Measurements from ENCODE around the gene METTL22.

The METTL22 gene

GRCh38 chr16:8665529-8665928 is 44.0 kb downstream of the METTL22 start:
- FAIRE-seq (no peak), DNase-seq (ENCODE audit: low spot score) (no peak)

- DNase-seq (ENCODE audit: low spot score), result no peak
- FAIRE-seq, result no peak
Measured at GRCh38 chr16:8667492-8667891, 46.0 kb downstream of the METTL22 start.

- FAIRE-seq (no peak), DNase-seq (ENCODE audit: low spot score) (no peak)
Measured at GRCh38 chr16:8668113-8668512, 46.6 kb downstream of the METTL22 start.

- no peak for FAIRE-seq
- no peak for DNase-seq (ENCODE audit: low spot score)
Measured at GRCh38 chr16:8669481-8669880, 48.0 kb downstream of the METTL22 start.

GRCh38 chr16:8670014-8670560 is 48.6 kb downstream of the METTL22 start:
- no peak for FAIRE-seq

GRCh38 chr16:8673611-8674412 is 52.3 kb downstream of the METTL22 start:
- no peak for DNase-seq (ENCODE audit: low spot score)
- FAIRE-seq, result no peak

More at GRCh38 chr16:8670014-8670560, 48.6 kb downstream of the METTL22 start:
- DNase-seq (ENCODE audit: low spot score), result no peak

DNA sequence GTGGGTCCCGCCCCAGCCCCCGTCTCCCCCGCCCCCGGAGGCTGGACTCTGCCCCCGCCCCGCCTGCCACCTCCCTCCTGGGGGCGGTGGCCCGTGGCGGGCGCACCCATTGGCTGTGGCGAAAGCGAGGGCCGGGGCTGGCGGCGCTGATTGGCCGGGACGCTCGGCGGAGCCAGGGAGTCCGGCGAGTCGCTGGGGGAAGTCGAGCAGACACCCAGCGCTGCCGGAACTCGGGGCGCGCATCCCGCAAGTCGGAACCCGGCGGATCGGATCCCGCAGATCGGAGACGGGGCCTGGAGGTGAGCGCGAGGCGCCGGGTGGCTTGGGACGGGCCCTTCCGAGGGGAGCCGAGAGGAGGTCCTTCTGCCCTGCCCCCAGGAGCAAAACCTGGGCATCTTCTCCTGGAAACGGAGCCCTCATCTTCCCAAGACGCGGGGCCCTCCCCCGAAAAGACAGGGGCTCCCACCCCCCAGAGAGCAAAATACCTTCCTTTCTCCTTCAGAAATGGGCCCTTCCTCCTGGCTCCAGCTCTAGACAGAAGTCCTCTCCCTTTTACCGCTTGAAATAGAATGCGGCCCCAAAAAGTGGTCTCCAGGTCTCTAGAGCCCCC is 53.0 kb downstream of the METTL22 start, which contains the start of gene ABAT:
ABAT (plus strand) TSS at position 205 of the 610 bp plus-strand sequence. CDS start 61,123 bp downstream, outside the sequence.
- no peak for FAIRE-seq
- DNase-seq (ENCODE audit: low spot score), result peak; percentile 99

- FAIRE-seq (no peak), DNase-seq (ENCODE audit: low spot score) (peak; percentile 36)
Measured at GRCh38 chr16:8675183-8676159, 54.0 kb downstream of the METTL22 start.

- FAIRE-seq, result no peak
- no peak for DNase-seq (ENCODE audit: low spot score)
Measured at GRCh38 chr16:8676160-8676547, 54.7 kb downstream of the METTL22 start.

- DNase-seq (ENCODE audit: low spot score) (no peak), FAIRE-seq (no peak)
Measured at GRCh38 chr16:8676737-8677375, 55.4 kb downstream of the METTL22 start.

GRCh38 chr16:8677481-8677880 is 56.0 kb downstream of the METTL22 start:
- DNase-seq (ENCODE audit: low spot score), result peak; percentile 49
- no peak for FAIRE-seq

- FAIRE-seq (no peak), DNase-seq (ENCODE audit: low spot score) (no peak)
Measured at GRCh38 chr16:8678068-8678927, 56.8 kb downstream of the METTL22 start.

DNA sequence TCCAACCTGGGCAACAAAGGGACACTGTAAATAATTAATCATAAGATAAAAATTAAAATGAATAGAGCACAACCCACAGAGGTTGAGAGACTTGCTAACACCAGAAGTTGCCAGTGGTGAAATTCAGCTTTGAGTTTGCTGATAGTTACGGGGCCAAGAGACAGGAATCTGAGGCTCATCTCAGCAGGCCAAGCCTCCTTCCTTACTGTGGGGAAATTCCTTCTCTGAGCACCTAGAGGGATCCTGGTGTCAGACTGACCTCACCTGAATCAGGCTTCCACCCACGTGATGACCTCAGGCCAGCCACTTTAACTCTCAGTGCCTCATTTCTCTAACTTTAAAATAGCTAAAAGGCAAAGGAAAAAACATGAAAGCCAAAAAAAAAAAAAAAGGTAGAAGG is 57.7 kb downstream of the METTL22 start:
- FAIRE-seq (no peak), DNase-seq (ENCODE audit: low spot score) (no peak)

- FAIRE-seq (no peak), DNase-seq (ENCODE audit: low spot score) (no peak)
Measured at GRCh38 chr16:8682551-8683259, 61.2 kb downstream of the METTL22 start.

DNA sequence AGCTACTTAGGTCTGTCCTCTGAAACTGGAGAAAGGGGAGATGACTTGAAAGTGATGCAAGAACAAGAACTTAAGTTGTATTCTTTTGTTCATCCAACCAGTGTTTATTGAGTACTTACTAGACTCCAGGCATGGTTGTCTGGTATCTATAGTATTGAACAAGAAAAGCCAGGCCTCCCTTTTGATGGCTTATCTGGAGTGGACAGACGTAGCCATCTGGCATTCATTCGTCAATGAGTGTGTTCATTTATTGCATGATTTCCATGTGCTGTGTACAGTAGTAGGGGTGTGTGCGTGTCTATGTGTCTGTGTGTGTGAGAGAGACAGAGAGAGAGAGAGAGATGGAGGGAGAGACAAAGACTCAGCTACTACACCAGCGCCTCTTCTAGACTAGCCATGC is 62.1 kb downstream of the METTL22 start:
- DNase-seq (ENCODE audit: low spot score) (no peak), FAIRE-seq (no peak)

- no peak for FAIRE-seq
- DNase-seq (ENCODE audit: low spot score), result no peak
Measured at GRCh38 chr16:8685617-8686016, 64.1 kb downstream of the METTL22 start.

DNA sequence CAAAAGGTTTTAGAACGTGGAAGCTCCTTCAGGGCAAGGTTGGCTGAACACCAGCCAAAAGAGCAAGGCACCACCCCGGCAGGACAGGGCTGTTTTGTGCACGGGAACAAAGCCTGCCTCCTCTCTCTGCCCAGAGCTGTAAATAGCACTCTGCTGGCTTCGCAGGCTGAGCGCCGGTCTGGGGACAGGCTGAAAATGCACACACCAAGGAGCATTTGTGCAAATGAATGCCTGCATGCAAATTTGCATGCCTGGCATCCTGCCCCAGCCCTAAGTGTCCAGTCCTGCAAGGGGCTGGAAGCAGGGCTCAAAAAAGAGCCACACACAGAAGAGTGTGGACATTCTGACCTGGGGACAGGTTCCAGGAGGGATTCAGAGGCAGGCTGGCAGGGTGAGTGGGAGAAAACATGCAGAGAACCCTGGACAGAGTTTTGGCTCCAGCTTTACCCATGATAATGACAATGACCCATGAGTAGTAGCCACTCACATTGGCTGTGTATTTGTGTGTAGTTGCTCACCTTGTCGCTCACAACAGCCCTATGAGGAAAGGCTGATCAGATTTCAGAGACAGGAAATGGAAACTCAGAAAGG is 64.6 kb downstream of the METTL22 start:
- no peak for DNase-seq (ENCODE audit: low spot score)

DNA sequence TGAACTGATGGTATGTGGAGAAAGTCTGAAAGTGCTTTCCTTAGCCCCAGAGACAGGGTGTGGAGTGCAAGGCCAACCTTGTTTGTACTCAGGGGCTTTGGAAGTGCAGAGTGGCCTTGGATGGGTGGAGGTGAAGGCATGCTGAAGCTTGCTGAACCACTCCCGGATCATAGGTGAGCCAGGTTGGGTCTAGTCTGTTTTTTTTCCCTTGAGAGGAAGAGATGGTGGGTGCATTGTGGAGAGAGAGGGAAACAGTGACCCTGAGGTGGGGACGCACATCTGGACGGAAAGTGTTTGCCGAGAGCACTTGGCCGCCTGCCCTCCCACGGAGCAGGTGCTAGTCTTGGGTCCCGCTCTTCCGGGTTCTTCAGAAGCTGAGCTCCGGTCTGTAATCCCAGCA is 65.4 kb downstream of the METTL22 start:
- DNase-seq (ENCODE audit: low spot score) (no peak), FAIRE-seq (no peak)

More for the DNA sequence above, 64.6 kb downstream of the METTL22 start:
- no peak for FAIRE-seq

DNA sequence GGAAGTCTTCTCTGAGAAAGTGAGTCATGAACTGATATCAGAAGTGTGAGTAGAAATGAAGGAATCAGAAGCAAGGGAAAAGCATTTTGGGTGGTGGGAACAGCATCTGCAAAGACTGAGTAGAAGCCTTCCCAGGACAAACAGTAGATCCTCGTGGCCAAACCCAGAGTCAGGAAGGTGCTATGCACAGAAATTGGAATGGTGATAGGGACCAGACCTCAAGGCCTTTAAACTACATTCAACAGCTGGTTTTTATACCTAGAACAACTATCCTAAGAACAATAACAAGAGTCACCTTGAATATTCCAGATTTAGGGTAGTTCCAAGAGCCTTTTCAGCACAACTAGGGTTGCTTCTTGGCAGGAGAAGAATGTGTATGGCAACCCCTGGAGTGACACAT is 68.2 kb downstream of the METTL22 start:
- DNase-seq (ENCODE audit: low spot score) (no peak), FAIRE-seq (no peak)
